Astrocyte (in vitro differentiated cells and primary cell): ENCODE results near the gene IL34.

Source experiments
- CTCF ChIP-seq: IDR thresholded peaks from 2 replicates; pipeline ENCODE4 v1.5.1; 2011; ENCODE audit warnings: low read depth, mild to moderate bottlenecking, inconsistent platforms, low read length, moderate library complexity; ENCODE audit not compliant: insufficient read depth
- EZH2 ChIP-seq: IDR thresholded peaks from 2 replicates; pipeline ENCODE4 v1.6.1; 2012; ENCODE audit warnings: mild to moderate bottlenecking, low read length, inconsistent platforms; ENCODE audit not compliant: insufficient read depth

- no peak for TF ChIP-seq EZH2
- no peak for TF ChIP-seq CTCF
Observed at GRCh38 chr16:70689035-70689969, 42.9 kb downstream of the IL34 start.
